ENCODE results near the gene MYO3A. TPM values are rescaled to one million over a fixed set of nuclear protein-coding genes. Genes with fewer than 3 reads are reported as not detected.

Gene MYO3A
- total RNA-seq, 1 donor from 2014 or later = not detected

DNA sequence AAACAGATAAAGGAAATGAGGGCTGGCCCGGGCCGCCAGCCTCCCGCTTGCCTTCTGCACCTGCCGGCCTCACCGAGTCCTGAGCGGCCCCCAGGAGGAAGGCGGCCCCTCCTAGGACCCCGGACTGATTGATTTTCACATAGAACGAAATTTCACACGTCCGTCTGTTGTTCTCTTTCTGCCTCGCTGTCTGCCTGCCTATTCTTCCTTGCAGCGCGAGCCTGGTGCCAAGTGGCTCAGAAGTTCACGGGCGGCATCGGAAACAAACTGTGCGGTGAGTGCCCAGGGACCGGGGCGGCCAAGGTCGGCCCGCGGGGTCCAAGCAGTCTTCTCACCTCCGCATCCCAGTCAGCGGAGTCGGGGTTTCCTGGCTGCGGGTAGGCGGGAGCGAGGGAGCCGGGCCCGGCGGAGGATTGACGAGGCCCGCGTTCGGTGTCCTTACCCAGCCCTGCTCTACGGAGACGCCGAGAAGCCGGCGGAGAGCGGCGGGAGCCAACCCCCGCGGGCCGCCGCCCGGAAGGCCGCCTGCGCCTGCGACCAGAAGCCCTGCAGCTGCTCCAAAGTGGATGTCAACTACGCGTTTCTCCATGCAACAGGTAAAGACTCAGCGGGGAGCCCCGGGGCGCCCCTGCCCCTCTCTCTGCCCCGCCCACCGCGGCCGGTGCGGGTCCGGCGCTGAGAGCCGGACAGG lies 283.5 kb downstream of the MYO3A start:
- DNase-seq (ENCODE audit: low spot score) = no peak
- Mint-ChIP-seq H3K9me3 (ENCODE audit: low read depth) (no peaks in the 10 kb centered on the region), H3K36me3 (ENCODE audit: low read depth) (peaks cover 1% of the 10 kb centered on the region), H3K4me3 (ENCODE audit: unreplicated experiment) (no peak overlapping the region), H3K27me3 (ENCODE audit: low read depth) (peaks cover 85% of the 10 kb centered on the region), H3K4me1 (ENCODE audit: low read depth) (peaks cover 22% of the 10 kb centered on the region), H3K27ac (ENCODE audit: unreplicated experiment) (no peak overlapping the region)
- TF ChIP-seq CTCF (IDR thresholded peaks at IDR 0.05) = no peak

DNA sequence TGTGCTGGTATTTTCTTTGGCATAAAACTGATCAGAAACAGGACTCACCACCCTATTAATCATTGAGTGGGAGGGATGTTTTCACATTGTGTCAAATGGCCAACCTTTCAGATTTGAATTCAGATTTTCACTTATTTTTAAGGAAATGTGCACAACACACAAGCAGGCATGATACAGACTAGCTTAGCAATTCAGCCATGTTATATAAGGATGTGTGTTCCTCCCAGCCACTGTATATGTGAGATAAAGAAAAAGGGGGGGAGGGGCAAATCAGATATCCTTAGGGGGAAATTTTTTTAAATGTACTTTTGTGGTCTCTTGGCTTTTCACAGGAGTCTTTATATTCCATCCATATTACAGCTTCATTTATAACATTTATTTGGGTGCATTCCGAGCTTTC lies 285.6 kb downstream of the MYO3A start:
- no peak overlapping the region for H3K4me3 Mint-ChIP-seq (ENCODE audit: unreplicated experiment)
- TF ChIP-seq CTCF (IDR thresholded peaks at IDR 0.05) = no peak
- no peaks in the 10 kb centered on the region for H3K9me3 Mint-ChIP-seq (ENCODE audit: low read depth)
- no peak overlapping the region for H3K27ac Mint-ChIP-seq (ENCODE audit: unreplicated experiment)
- DNase-seq (ENCODE audit: low spot score) = no peak
- H3K4me1 Mint-ChIP-seq (ENCODE audit: low read depth) = peaks cover 22% of the 10 kb centered on the region
- H3K27me3 Mint-ChIP-seq (ENCODE audit: low read depth) = peaks cover 74% of the 10 kb centered on the region
- peaks cover 1% of the 10 kb centered on the region for H3K36me3 Mint-ChIP-seq (ENCODE audit: low read depth)

GRCh38 chr10:26220901-26221300 lies 286.9 kb downstream of the MYO3A start:
- DNase-seq (ENCODE audit: low spot score) = no peak
- H3K27ac Mint-ChIP-seq (ENCODE audit: unreplicated experiment) = no peak overlapping the region
- peaks cover 14% of the 10 kb centered on the region for H3K4me1 Mint-ChIP-seq (ENCODE audit: low read depth)
- H3K4me3 Mint-ChIP-seq (ENCODE audit: unreplicated experiment) = no peak overlapping the region
- no peaks in the 10 kb centered on the region for H3K9me3 Mint-ChIP-seq (ENCODE audit: low read depth)
- H3K27me3 Mint-ChIP-seq (ENCODE audit: low read depth) = peaks cover 64% of the 10 kb centered on the region
- TF ChIP-seq CTCF (IDR thresholded peaks at IDR 0.05) = no peak
- peaks cover 1% of the 10 kb centered on the region for H3K36me3 Mint-ChIP-seq (ENCODE audit: low read depth)

DNA sequence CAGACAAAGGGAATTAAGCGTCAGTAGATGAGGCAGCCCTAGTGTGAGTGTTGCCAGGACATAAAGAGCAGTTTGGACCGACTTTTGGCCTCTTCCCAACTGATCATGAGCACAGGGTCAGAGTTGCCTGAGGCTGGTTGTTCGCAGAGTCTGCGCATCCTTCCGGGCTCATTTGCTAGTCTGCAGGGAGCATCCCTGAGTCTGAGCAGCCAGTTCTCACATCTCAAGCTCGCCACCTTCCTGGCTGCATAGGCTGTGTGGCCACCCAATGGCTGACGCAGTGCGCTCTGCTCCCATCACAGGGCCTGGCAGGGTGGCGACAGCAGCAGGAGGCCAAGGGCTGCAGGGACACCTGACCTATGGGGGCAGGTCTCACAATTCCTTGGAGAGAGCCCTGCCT lies 287.5 kb downstream of the MYO3A start:
- Mint-ChIP-seq H3K27ac (ENCODE audit: unreplicated experiment) (no peak overlapping the region), H3K4me3 (ENCODE audit: unreplicated experiment) (no peak overlapping the region), H3K27me3 (ENCODE audit: low read depth) (peaks cover 58% of the 10 kb centered on the region), H3K9me3 (ENCODE audit: low read depth) (no peaks in the 10 kb centered on the region), H3K36me3 (ENCODE audit: low read depth) (peaks cover 1% of the 10 kb centered on the region), H3K4me1 (ENCODE audit: low read depth) (peaks cover 7% of the 10 kb centered on the region)
- DNase-seq (ENCODE audit: low spot score) = no peak
- no peak for TF ChIP-seq CTCF (IDR thresholded peaks at IDR 0.05)

DNA sequence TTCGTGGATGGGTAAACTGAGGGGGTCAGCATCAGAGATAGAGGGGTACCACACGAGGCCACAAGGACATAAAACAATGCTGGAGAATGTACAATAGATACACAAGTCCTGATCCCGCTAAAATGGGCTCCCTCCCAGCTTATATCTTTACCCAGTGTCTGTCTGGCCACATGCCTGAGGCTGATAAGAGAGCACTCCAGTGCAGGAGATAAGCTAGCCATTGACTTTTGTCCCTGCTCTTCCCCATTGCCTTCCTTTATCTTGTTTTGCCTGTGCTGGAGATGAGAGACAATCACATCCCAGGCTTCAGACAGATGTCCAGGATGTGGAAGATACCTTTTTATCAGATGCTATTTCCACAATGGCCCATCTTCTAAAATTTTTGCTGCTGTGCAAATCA lies 288.5 kb downstream of the MYO3A start:
- peaks cover 1% of the 10 kb centered on the region for H3K36me3 Mint-ChIP-seq (ENCODE audit: low read depth)
- H3K4me1 Mint-ChIP-seq (ENCODE audit: low read depth) = no peaks in the 10 kb centered on the region
- no peaks in the 10 kb centered on the region for H3K9me3 Mint-ChIP-seq (ENCODE audit: low read depth)
- no peak for DNase-seq (ENCODE audit: low spot score)
- peaks cover 48% of the 10 kb centered on the region for H3K27me3 Mint-ChIP-seq (ENCODE audit: low read depth)
- H3K4me3 Mint-ChIP-seq (ENCODE audit: unreplicated experiment) = no peak overlapping the region
- TF ChIP-seq CTCF (IDR thresholded peaks at IDR 0.05) = no peak
- no peak overlapping the region for H3K27ac Mint-ChIP-seq (ENCODE audit: unreplicated experiment)
